BE2C (cell line): ENCODE results near the gene PIGT.
"Not testable (repeated sequence)": the region's sequence is repeated elsewhere in the genome, so short reads cannot be mapped to it uniquely, and the experiment has no call there.

ENCODE experiments used
- DNase-seq: peaks from one replicate; pipeline ENCODE4 v3.0.0-alpha.2; 2020
- H3K27me3 ChIP-seq: fragments of 250-450 bp; sonication (Bioruptor Pico); 2 replicates; pipeline ENCODE4 v1.5.1; 2020; ENCODE audit warnings: mild to moderate bottlenecking
- H3K36me3 ChIP-seq: fragments of 250-450 bp; sonication (Bioruptor Pico); 2 replicates; pipeline ENCODE4 v1.5.1; 2020; ENCODE audit warnings: mild to moderate bottlenecking
- H3K4me1 ChIP-seq: fragments of 250-450 bp; sonication (Bioruptor Pico); 2 replicates; pipeline ENCODE4 v1.5.1; 2020
- H3K4me3 ChIP-seq: 2 replicates; pipeline ENCODE4 v1.5.1; 2011; ENCODE audit warnings: low read depth, low read length
- H3K9me3 ChIP-seq: fragments of 250-450 bp; sonication (Bioruptor Pico); 2 replicates; pipeline ENCODE4 v1.5.1; 2020
- TF ChIP-seq, protein P1 (sequence below): IDR thresholded peaks from 2 replicates; pipeline ENCODE4 v1.5.1; 2012; ENCODE audit warnings: mild to moderate bottlenecking, low read depth, low read length

PIGT gene

DNA sequence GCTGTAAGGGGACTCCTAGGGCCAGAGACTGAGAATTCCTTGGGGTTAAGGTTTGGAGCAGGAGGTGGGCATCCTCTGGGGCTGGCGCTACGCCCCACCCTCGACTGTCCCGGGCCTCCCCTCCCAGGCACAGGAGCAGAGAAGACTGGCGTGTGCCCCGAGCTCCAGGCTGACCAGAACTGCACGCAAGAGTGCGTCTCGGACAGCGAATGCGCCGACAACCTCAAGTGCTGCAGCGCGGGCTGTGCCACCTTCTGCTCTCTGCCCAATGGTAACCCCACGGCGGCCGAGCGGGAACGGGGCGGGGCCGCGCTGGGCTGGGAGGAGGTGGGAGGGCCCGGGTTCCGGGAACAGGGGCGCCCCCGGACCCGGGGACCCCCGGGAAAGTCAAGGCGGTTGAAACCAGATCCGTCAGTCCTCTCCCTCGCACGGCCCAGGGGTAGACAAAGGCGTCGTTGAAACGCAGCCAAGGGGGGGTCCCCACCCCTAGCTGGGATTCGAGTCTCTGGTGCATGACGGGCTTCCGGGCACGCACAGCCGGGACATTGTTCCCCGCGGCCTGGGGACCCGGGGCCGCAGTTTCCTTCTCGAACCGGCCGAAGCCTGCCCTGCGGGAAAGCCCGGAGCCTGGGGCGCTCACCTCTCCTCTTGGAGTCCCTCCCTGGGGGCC, 54.5 kb downstream of the PIGT start:
- Histone ChIP-seq H3K9me3 (0 out of 2 replicates have a peak, but pooled peaks cover 2% of the 10 kb centered on the region), H3K27me3 (peaks cover 72% of the 10 kb centered on the region), H3K4me3 (peak overlapping the region; percentile 29), H3K4me1 (no peaks in the 10 kb centered on the region), H3K36me3 (no peaks in the 10 kb centered on the region)
- TF ChIP-seq, protein P1, sequence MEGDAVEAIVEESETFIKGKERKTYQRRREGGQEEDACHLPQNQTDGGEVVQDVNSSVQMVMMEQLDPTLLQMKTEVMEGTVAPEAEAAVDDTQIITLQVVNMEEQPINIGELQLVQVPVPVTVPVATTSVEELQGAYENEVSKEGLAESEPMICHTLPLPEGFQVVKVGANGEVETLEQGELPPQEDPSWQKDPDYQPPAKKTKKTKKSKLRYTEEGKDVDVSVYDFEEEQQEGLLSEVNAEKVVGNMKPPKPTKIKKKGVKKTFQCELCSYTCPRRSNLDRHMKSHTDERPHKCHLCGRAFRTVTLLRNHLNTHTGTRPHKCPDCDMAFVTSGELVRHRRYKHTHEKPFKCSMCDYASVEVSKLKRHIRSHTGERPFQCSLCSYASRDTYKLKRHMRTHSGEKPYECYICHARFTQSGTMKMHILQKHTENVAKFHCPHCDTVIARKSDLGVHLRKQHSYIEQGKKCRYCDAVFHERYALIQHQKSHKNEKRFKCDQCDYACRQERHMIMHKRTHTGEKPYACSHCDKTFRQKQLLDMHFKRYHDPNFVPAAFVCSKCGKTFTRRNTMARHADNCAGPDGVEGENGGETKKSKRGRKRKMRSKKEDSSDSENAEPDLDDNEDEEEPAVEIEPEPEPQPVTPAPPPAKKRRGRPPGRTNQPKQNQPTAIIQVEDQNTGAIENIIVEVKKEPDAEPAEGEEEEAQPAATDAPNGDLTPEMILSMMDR: no peak
- peak; percentile 26 for DNase-seq

DNA sequence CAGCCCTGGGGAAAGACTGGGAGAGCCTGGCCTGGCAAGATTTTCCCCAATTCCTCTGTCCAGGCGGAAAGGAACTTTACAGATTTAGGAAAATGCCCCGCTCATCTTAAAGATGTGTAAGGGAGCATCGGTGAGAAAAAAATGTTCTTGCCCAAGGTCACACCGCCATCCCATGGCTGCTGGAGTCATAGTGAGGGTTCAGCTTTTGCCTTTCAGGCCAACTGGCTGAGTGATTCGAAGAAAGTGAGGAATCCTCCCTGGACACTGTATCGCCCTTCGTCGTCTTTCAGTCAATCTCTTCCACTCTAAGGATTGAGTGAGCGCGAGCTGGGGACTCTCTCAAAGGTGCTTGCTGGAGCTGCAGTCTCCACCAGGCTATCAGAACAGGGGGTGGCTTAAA, 55.0 kb downstream of the PIGT start:
- TF ChIP-seq, protein P1: 0 out of 2 replicates have a peak, but pooled peaks have one; percentile 2
- Histone ChIP-seq H3K4me1 (no peaks in the 10 kb centered on the region), H3K4me3 (peak overlapping the region; percentile 29), H3K27me3 (peaks cover 66% of the 10 kb centered on the region), H3K36me3 (no peaks in the 10 kb centered on the region), H3K9me3 (0 out of 2 replicates have a peak, but pooled peaks cover 2% of the 10 kb centered on the region)
- DNase-seq: no peak

GRCh38 chr20:45472286-45472685, 56.3 kb downstream of the PIGT start:
- peaks cover 60% of the 10 kb centered on the region for H3K27me3 ChIP-seq
- not testable (repeated sequence) for H3K4me1 ChIP-seq, H3K9me3 ChIP-seq, H3K36me3 ChIP-seq, H3K4me3 ChIP-seq, DNase-seq
